Lower lobe of right lung (tissue), 2 donors: ENCODE results near the gene HECW1. TPM values are rescaled to one million over a fixed set of nuclear protein-coding genes. Genes with fewer than 3 reads are reported as not detected.
"Not testable (repeated sequence)": the region's sequence is repeated elsewhere in the genome, so short reads cannot be mapped to it uniquely, and the experiment has no call there.

Experiments
- ATAC-seq, 2 donors: fragments of 200-7000 bp; cut with Tn5 transposase; one replicate each; pipeline ENCODE4 v1.9.1; 2020 to 2022; ENCODE audit warnings: mild to moderate bottlenecking in 2 of 2, moderate library complexity in 2 of 2
- DNase-seq: peaks from one replicate; pipeline ENCODE4 v3.0.0-alpha.2; 2020
- H3K27ac ChIP-seq: fragments of 200-600 bp; one replicate; pipeline ENCODE4 v1.8.0; 2022
- H3K27me3 ChIP-seq: fragments of 200-600 bp; one replicate; pipeline ENCODE4 v1.8.0; 2022; ENCODE audit warnings: low read depth
- H3K36me3 ChIP-seq: fragments of 200-600 bp; one replicate; pipeline ENCODE4 v1.8.0; 2022; ENCODE audit warnings: mild to moderate bottlenecking
- H3K4me1 ChIP-seq: fragments of 200-600 bp; one replicate; pipeline ENCODE4 v1.8.0; 2022
- H3K4me3 ChIP-seq: fragments of 200-600 bp; one replicate; pipeline ENCODE4 v1.8.0; 2022; ENCODE audit warnings: mild to moderate bottlenecking
- H3K9me3 ChIP-seq: fragments of 200-600 bp; one replicate; pipeline ENCODE4 v1.8.0; 2022
- CTCF ChIP-seq: fragments of 200-600 bp; IDR thresholded peaks from one replicate; pipeline ENCODE4 v1.8.0; 2022; ENCODE audit warnings: antibody characterized with exemption, mild to moderate bottlenecking
- intact Hi-C: fragments of 100-400 bp; cut with DNase I; formaldehyde crosslinking; loops from one replicate; pipeline ENCODE4 v1.11.0; 2022
- total RNA-seq: library from RNA; stranded (reverse); fragmentation: NEBNext Ultra II Directional; extraction: Animal tissue kit (Norgen Biotek cat#: 25700); gene quantifications from one replicate; pipeline ENCODE4 v1.2.1, GENCODE V29; 2021
- donor health status: DM: no; HTN: yes; CAD: no; lungs with severe emphysema.

The HECW1 gene
- total RNA-seq, 1 donor from 2014 or later: 0.06 TPM

GRCh38 chr7:43594020-43594419 lies 481.6 kb downstream of the HECW1 start:
- Histone ChIP-seq H3K9me3 (no peaks in the 10 kb centered on the region), H3K4me3 (no peak overlapping the region), H3K4me1 (peaks cover 7% of the 10 kb centered on the region), H3K27me3 (no peaks in the 10 kb centered on the region), H3K36me3 (peaks cover 29% of the 10 kb centered on the region), H3K27ac (no peak overlapping the region)
- DNase-seq (no peak), ATAC-seq (no peak)
- no peak for TF ChIP-seq CTCF
- intact Hi-C loops: no loop called here

GRCh38 chr7:43596426-43596825 lies 484.0 kb downstream of the HECW1 start:
- H3K27ac ChIP-seq, DNase-seq, H3K9me3 ChIP-seq, H3K4me3 ChIP-seq, H3K4me1 ChIP-seq, H3K27me3 ChIP-seq, intact Hi-C loops, ATAC-seq: not testable (repeated sequence)
- H3K36me3 ChIP-seq: peaks cover 44% of the 10 kb centered on the region

- DNase-seq (no peak), ATAC-seq (no peak)
- H3K27me3 ChIP-seq: no peaks in the 10 kb centered on the region
- H3K4me3 ChIP-seq: no peak overlapping the region
- H3K36me3 ChIP-seq: peaks cover 52% of the 10 kb centered on the region
- intact Hi-C loops: no loop called here
- H3K27ac ChIP-seq: no peak overlapping the region
- no peaks in the 10 kb centered on the region for H3K4me1 ChIP-seq
- no peak for TF ChIP-seq CTCF
- H3K9me3 ChIP-seq: no peaks in the 10 kb centered on the region
These were observed 487.6 kb downstream of the HECW1 start for GRCh38 chr7:43600056-43600455.

- ATAC-seq (no peak), DNase-seq (no peak)
- Histone ChIP-seq H3K27ac (no peak overlapping the region), H3K4me1 (no peaks in the 10 kb centered on the region), H3K9me3 (no peaks in the 10 kb centered on the region), H3K27me3 (no peaks in the 10 kb centered on the region), H3K4me3 (no peak overlapping the region), H3K36me3 (peaks cover 41% of the 10 kb centered on the region)
- no peak for TF ChIP-seq CTCF
- intact Hi-C loops: no loop called here
These were observed 489.8 kb downstream of the HECW1 start for GRCh38 chr7:43602256-43602655.

GRCh38 chr7:43604251-43604650 lies 491.8 kb downstream of the HECW1 start:
- H3K27me3 ChIP-seq: no peaks in the 10 kb centered on the region
- DNase-seq: no peak
- no peak overlapping the region for H3K4me3 ChIP-seq
- no peak for ATAC-seq
- no peak for TF ChIP-seq CTCF
- peaks cover 37% of the 10 kb centered on the region for H3K36me3 ChIP-seq
- H3K4me1 ChIP-seq: no peaks in the 10 kb centered on the region
- H3K27ac ChIP-seq: no peak overlapping the region
- intact Hi-C loops: no loop called here
- no peaks in the 10 kb centered on the region for H3K9me3 ChIP-seq

- ATAC-seq: no peak
- Histone ChIP-seq H3K36me3 (peaks cover 46% of the 10 kb centered on the region), H3K9me3 (no peaks in the 10 kb centered on the region), H3K27me3 (no peaks in the 10 kb centered on the region), H3K4me1 (peaks cover 10% of the 10 kb centered on the region), H3K4me3 (no peak overlapping the region), H3K27ac (no peak overlapping the region)
- intact Hi-C loops: no loop called here
- DNase-seq: no peak
- TF ChIP-seq CTCF: no peak
These were observed 496.6 kb downstream of the HECW1 start for GRCh38 chr7:43609097-43609496.
